ENCODE results near the gene BDKRB1. TPM values are rescaled to one million over a fixed set of nuclear protein-coding genes. Genes with fewer than 3 reads are reported as not detected.

BDKRB1 gene
- total RNA-seq, 1 donor, result 15.1 TPM

DNA sequence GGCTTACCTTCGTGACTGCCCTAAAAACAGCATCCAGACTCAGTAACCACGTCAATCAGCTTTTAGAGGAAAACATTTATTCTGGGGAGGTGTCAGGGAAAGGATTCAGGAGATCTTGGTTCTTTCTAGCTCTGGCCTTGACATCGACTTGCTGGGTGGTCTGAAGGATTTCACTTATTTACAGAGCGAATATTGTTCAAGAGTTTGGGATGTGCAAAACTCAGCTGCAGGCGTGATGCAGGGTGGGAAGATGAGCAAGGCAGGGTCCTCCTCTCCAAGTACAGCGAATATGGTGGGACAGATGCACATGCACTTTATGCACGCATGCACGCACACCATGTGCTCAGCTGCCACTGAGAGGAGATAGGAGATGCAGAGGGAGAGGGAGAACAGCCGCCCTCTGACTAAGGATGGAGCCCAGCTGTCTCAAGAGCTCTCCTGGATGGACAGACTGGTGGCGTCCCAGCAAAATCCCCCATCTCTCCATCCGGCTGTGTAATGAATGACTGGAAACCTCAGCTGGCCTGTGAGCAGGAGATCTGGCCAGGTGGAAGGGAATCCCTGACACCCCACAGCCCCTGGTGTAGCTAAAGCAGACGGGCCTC lies 24.4 kb upstream of the BDKRB1 start:
- DNase-seq (ENCODE audit: low read depth), result no peak
- TF ChIP-seq, protein P1, sequence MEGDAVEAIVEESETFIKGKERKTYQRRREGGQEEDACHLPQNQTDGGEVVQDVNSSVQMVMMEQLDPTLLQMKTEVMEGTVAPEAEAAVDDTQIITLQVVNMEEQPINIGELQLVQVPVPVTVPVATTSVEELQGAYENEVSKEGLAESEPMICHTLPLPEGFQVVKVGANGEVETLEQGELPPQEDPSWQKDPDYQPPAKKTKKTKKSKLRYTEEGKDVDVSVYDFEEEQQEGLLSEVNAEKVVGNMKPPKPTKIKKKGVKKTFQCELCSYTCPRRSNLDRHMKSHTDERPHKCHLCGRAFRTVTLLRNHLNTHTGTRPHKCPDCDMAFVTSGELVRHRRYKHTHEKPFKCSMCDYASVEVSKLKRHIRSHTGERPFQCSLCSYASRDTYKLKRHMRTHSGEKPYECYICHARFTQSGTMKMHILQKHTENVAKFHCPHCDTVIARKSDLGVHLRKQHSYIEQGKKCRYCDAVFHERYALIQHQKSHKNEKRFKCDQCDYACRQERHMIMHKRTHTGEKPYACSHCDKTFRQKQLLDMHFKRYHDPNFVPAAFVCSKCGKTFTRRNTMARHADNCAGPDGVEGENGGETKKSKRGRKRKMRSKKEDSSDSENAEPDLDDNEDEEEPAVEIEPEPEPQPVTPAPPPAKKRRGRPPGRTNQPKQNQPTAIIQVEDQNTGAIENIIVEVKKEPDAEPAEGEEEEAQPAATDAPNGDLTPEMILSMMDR (IDR thresholded peaks at IDR 0.05; ENCODE audit: insufficient read depth, low read depth, low read length), result no peak

DNA sequence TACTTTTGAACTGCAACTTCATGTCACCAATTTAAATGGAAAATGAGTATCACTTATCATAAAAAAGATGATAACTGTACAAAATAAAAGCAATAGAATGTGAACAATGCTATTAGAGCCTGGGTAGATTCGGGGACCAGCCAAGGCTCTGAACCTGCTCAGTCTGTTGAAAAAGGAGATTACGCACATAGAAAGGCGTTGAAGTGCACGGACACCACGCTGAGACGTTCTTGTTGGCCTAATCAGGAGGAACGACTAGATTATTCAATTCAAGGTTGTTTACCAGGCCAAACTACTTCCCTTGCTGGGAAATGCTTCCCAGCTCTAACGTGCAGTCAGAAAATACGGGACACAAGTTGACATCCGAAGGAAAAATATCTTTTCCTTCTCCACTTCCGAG lies 23.5 kb upstream of the BDKRB1 start:
- DNase-seq (ENCODE audit: low read depth), result no peak

More for the DNA sequence above, 24.4 kb upstream of the BDKRB1 start:
- no peak overlapping the region for H3K4me3 ChIP-seq (ENCODE audit: low read depth, low read length)

DNA sequence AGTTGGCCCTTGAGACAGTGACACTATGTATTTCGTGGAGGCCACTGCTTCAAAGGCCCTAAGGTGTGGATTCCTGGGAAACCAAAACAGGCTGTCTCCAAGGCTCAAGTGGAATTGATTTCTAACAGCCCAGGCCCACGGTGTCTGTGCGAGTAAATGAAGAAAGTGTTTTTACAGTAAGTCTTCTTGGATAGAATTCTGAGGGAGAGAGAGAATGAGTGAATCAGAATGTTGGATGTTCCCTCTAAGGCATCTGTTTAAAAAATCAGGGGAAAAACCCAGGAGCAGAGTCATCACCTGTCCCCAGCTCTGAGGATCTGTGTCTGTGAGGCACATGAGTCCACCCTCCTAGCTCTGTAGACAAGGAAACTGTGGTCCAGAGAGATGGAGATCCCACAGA lies 22.3 kb upstream of the BDKRB1 start:
- no peak for DNase-seq (ENCODE audit: low read depth)
- TF ChIP-seq, protein P1 (IDR thresholded peaks at IDR 0.05; ENCODE audit: insufficient read depth, low read depth, low read length), result no peak
- H3K4me3 ChIP-seq (ENCODE audit: low read depth, low read length), result no peak overlapping the region

More for the DNA sequence above, 23.5 kb upstream of the BDKRB1 start:
- H3K4me3 ChIP-seq (ENCODE audit: low read depth, low read length), result no peak overlapping the region
- TF ChIP-seq, protein P1 (IDR thresholded peaks at IDR 0.05; ENCODE audit: insufficient read depth, low read depth, low read length), result no peak

DNA sequence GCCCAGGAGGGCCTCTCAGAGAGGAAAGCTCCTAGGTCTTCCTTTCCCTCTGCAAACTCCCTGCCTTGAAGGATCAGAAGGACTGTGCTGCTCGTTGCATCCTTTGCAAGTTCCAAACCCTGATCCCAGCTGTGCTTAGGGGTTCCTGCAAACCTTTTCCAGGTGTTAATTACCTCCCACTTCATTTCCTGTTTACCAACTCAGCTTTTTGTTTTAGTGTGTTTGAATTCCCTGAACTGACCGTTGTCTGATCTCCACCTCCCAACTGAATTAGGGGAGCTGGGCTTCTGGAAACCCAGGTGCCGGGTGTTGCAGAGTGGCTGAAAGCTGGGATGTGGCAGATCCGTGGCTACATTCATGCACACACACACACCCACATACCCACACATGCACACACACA lies 20.6 kb upstream of the BDKRB1 start:
- no peak for DNase-seq (ENCODE audit: low read depth)
- no peak overlapping the region for H3K4me3 ChIP-seq (ENCODE audit: low read depth, low read length)
- TF ChIP-seq, protein P1 (IDR thresholded peaks at IDR 0.05; ENCODE audit: insufficient read depth, low read depth, low read length), result no peak

DNA sequence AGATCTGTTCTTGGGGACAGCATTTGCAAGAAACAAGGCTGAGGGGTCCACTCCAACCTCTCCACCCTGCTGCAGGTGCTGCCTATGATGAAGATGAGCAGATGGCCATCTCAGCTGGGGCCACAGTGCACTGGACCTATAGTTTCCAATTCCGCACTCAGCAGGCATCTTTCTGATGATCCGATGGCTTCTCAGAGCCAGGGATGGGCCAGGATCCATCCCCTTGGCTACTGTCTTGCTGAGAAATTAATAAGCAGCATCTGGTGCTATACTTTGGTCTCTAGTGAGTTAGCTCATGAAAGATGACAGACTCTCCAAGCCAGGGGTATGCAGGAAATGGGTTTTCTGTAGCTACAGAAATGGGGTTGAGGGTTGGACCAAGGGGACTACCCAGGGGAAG lies 18.4 kb upstream of the BDKRB1 start:
- TF ChIP-seq, protein P1 (IDR thresholded peaks at IDR 0.05; ENCODE audit: insufficient read depth, low read depth, low read length), result no peak
- no peak overlapping the region for H3K4me3 ChIP-seq (ENCODE audit: low read depth, low read length)
- no peak for DNase-seq (ENCODE audit: low read depth)

DNA sequence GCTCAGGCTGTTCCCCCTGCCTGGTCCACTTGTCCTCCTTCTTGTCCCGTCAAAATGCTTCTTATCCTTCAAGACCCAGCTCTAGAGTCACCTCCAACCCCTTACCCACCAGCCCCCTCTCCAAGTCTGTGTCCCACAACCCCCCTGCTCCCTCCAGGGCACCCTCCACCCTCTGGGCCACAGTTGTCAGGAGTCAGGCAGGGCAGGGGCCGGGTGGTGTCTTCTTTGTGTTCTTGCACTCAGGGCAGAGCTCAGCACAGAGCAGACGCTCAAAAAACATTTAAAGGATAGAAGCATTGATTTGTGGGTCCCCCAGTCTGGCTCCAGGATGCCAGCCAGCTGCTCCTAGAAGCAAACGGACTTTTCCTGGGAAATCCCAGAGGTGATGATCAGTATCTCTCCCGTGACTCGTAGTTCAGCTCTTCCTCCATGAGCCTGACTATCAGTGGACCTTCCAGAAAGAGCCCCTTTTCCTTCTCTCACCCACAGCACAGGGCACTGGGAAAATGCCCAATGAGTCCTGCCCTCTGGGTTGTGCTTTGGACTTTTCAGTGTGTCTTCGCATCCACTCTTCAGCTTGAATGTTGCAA lies 17.2 kb upstream of the BDKRB1 start:
- H3K4me3 ChIP-seq (ENCODE audit: low read depth, low read length), result no peak overlapping the region
- no peak for DNase-seq (ENCODE audit: low read depth)
- TF ChIP-seq, protein P1 (IDR thresholded peaks at IDR 0.05; ENCODE audit: insufficient read depth, low read depth, low read length), result no peak
